HG03045 (cell line): Measurements from ENCODE around the gene NOL12.
"Not testable (repeated sequence)": the region's sequence is repeated elsewhere in the genome, so short reads cannot be mapped to it uniquely, and the experiment has no call there.

Source experiments
- ATAC-seq: cut with Tn5 transposase; IDR thresholded peaks from one replicate; pipeline ENCODE4 v1.9.1; 2021; ENCODE audit warnings: mild to moderate bottlenecking, moderate library complexity; ENCODE audit not compliant: unreplicated experiment

The NOL12 gene

GRCh38 chr22:37710675-37711074 lies 24.5 kb downstream of the NOL12 start:
- no peak for ATAC-seq

GRCh38 chr22:37711490-37711889 lies 25.3 kb downstream of the NOL12 start:
- no peak for ATAC-seq

GRCh38 chr22:37713761-37714160 lies 27.6 kb downstream of the NOL12 start:
- no peak for ATAC-seq

- no peak for ATAC-seq
Measured at GRCh38 chr22:37714634-37715033, 28.5 kb downstream of the NOL12 start.

GRCh38 chr22:37715760-37716159 lies 29.6 kb downstream of the NOL12 start:
- ATAC-seq = no peak

GRCh38 chr22:37716708-37717107 lies 30.6 kb downstream of the NOL12 start:
- no peak for ATAC-seq

GRCh38 chr22:37717235-37717634 lies 31.1 kb downstream of the NOL12 start:
- ATAC-seq = not testable (repeated sequence)

GRCh38 chr22:37717746-37718305 lies 31.7 kb downstream of the NOL12 start:
- ATAC-seq = not testable (repeated sequence)

- ATAC-seq = no peak
Measured at GRCh38 chr22:37725551-37726240, 39.6 kb downstream of the NOL12 start.

- ATAC-seq = no peak
Measured at GRCh38 chr22:37726241-37726887, 40.2 kb downstream of the NOL12 start.

- no peak for ATAC-seq
Measured at GRCh38 chr22:37728620-37729019, 42.5 kb downstream of the NOL12 start.

- ATAC-seq = no peak
Measured at GRCh38 chr22:37731804-37732471, 45.8 kb downstream of the NOL12 start.

GRCh38 chr22:37732699-37733607 lies 46.8 kb downstream of the NOL12 start:
- ATAC-seq = no peak

GRCh38 chr22:37733625-37734401 lies 47.7 kb downstream of the NOL12 start:
- no peak for ATAC-seq

- no peak for ATAC-seq
Measured at GRCh38 chr22:37734402-37734700, 48.2 kb downstream of the NOL12 start.

- no peak for ATAC-seq
Measured at GRCh38 chr22:37734964-37735451, 48.9 kb downstream of the NOL12 start.

GRCh38 chr22:37739035-37739434 lies 52.9 kb downstream of the NOL12 start:
- no peak for ATAC-seq

- no peak for ATAC-seq
Measured at GRCh38 chr22:37739611-37740049, 53.5 kb downstream of the NOL12 start.

- no peak for ATAC-seq
Measured at GRCh38 chr22:37740455-37741311, 54.5 kb downstream of the NOL12 start.
